ENCODE results near the gene EPHA2.
A peak's percentile ranks its signal among the peaks of the same experiment; 100 is the strongest.

- TF ChIP-seq CBX2 (IDR thresholded peaks at IDR 0.05; ENCODE audit: borderline replicate concordance, low read depth) = no peak
- TF ChIP-seq MAZ (IDR thresholded peaks at IDR 0.05; ENCODE audit: borderline replicate concordance, low read depth, low read length) = no peak
- TF ChIP-seq JUNB (IDR thresholded peaks at IDR 0.05) = no peak
- TF ChIP-seq CTCF (IDR thresholded peaks at IDR 0.05) = peak; percentile 75
Observed at GRCh38 chr1:16082283-16083038, 73.4 kb downstream of the EPHA2 start.

Measured in A549 (cell line).